AG04450 (cell line): ENCODE measurements around the gene SPO11. TPM values are rescaled to one million over a fixed set of nuclear protein-coding genes. Genes with fewer than 3 reads are reported as not detected.

Experiments used
- CTCF ChIA-PET: fragments of 300-600, 350-600 bp; formaldehyde crosslinking; extraction: SDS; loops from one replicate; lab custom pipeline; 2022; ENCODE audit warnings: antibody characterized with exemption, inconsistent platforms; lab: Charles Lee
- POLR2A ChIA-PET: fragments of 350-600 bp; formaldehyde crosslinking; extraction: SDS; loops from one replicate; lab custom pipeline; 2021; ENCODE audit warnings: antibody characterized with exemption, inconsistent platforms; lab: Yijun Ruan, JAX
- DNase-seq: peaks from one replicate; pipeline ENCODE4 v3.0.0-alpha.2; 2011; ENCODE audit warnings: low read depth, low spot score
- H3K27ac ChIP-seq: one replicate; pipeline ENCODE4 v1.5.1; 2012; ENCODE audit warnings: low read depth, low read length, control low read depth
- H3K27me3 ChIP-seq: one replicate; pipeline ENCODE4 v1.6.0; 2012; ENCODE audit warnings: low read length; ENCODE audit not compliant: control insufficient read depth, insufficient read depth
- H3K4me3 ChIP-seq: 2 replicates; pipeline ENCODE4 v1.5.1; 2011; ENCODE audit warnings: mild to moderate bottlenecking, low read depth, low read length, control low read depth
- H3K9me3 ChIP-seq: 2 replicates; pipeline ENCODE4 v1.5.1; 2012; ENCODE audit warnings: low read length; ENCODE audit not compliant: control insufficient read depth, insufficient read depth
- CTCF ChIP-seq: IDR thresholded peaks from 2 replicates; pipeline ENCODE4 v1.5.1; 2011; ENCODE audit warnings: low read depth, low read length, control low read depth, inconsistent platforms
- polyA plus RNA-seq: library from polyadenylated mRNA; depleted of rRNA; stranded (reverse); fragments of >200 nt; gene quantifications from 2 replicates; pipeline ENCODE4 v1.2.3, GENCODE V29; 2011

Gene SPO11
- polyA plus RNA-seq, 1 experiment, result not detected

DNA sequence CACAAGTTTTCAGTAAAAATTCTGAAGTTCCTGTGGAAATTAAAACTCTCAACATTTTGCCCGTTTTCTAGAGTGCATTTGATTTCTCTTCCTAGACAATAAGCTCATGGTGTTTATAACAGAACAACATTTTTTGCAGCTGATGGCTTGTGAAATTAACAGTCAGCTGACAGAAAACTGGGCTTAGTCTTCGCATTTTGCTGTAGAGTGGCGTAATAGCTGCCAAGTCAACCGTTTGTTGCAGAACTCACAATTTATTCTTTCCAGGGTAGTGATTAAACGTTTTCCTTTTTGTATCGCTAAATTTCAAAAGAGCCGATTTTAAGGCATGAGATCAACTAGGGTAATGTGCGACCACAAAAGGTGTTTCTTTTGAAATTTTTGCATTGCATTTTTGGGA, 1.4 kb downstream of the SPO11 start:
- Histone ChIP-seq H3K27me3 (peaks cover 8% of the 10 kb centered on the region), H3K9me3 (no peaks in the 10 kb centered on the region; the same call in 1 of the 2 replicates), H3K4me3 (no peak overlapping the region), H3K27ac (no peak overlapping the region)
- ChIA-PET CTCF (no interaction called here), POLR2A (no interaction called here)
- no peak for TF ChIP-seq CTCF
- no peak for DNase-seq

DNA sequence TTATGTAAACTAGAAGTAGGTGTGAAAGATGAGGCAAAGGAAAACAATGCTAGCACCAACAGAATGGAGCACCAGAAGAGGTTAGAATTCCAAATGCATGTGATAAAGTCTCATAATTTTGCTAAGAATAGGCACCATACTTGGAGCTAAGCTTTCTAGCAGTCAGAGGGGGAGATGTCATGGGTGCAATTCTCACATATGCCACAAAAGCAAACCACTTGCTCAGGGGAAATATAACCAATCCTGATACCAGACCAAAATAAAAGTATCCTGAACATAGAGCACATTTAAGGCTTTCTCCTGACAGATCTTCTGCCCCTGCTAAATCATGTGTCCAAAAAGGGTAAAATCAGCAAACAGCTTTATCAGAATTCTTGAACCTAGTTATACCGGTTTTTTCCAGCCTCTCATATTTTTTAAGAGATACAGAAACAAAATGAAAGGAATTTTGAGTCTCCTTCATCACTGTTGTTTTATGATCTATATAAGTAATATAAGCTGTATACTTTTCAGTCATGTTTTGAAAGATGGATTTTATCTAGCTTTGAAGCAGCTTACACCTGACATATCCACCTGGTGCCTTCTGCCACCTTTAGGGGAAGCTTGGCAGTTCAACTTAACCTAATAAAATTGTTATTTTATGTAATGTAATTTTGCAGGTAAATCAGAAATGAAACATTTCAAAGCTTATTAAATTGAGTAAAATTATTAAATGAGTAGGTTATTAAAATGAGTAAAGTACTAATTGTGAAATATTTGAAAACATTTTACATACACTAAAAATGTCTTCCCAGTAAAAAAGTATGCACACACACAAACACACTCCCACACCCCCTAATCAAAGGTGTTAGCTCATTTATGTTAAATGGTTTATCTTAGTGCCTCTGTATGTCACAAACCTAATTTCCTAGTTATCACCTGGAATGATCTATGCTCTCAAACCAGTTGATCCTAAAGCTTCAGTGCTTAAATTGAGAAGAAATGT, 2.8 kb downstream of the SPO11 start:
- CTCF ChIA-PET, result interaction anchor here (0.6 to 2.2 kb wide), 3 partner anchors 9 to 678 kb away, joined by 4 to 16 read pairs (median 5); no protein-coding TSS in a partner anchor
- POLR2A ChIA-PET, result no interaction called here
- Histone ChIP-seq H3K9me3 (no peaks in the 10 kb centered on the region; the same call in 1 of the 2 replicates), H3K4me3 (no peak overlapping the region), H3K27me3 (peaks cover 8% of the 10 kb centered on the region), H3K27ac (no peak overlapping the region)
- no peak for DNase-seq
- TF ChIP-seq CTCF, result no peak

- H3K27me3 ChIP-seq, result no peaks in the 10 kb centered on the region
- no peak for DNase-seq
- H3K27ac ChIP-seq, result no peak overlapping the region
- no peak overlapping the region for H3K4me3 ChIP-seq
- ChIA-PET POLR2A (no interaction called here), CTCF (no interaction called here)
- TF ChIP-seq CTCF, result no peak
- no peaks in the 10 kb centered on the region for H3K9me3 ChIP-seq
These were observed 5.8 kb downstream of the SPO11 start for GRCh38 chr20:57335392-57335791.

DNA sequence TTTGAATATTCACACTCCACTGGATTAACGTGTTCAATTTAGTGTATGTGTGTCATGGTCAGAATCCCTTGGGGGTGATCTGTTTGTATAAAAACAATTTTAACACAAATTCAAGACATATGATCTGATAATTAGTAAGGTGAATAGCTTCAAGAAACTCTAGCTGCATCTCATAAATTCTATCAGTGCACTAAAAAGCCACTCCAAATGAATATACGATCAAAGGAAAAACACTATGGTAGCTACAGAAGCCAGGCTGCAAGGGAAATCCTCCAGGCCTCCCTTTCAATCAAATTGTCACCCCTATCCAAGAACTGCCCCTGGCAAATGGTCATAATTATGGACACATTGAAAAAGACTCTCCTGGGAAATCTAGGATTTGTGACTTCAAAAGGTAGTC, 12.1 kb downstream of the SPO11 start:
- ChIA-PET CTCF (no interaction called here), POLR2A (no interaction called here)
- H3K27me3 ChIP-seq, result no peaks in the 10 kb centered on the region
- H3K9me3 ChIP-seq, result no peaks in the 10 kb centered on the region
- H3K27ac ChIP-seq, result no peak overlapping the region
- TF ChIP-seq CTCF, result no peak
- no peak overlapping the region for H3K4me3 ChIP-seq
- DNase-seq, result no peak

DNA sequence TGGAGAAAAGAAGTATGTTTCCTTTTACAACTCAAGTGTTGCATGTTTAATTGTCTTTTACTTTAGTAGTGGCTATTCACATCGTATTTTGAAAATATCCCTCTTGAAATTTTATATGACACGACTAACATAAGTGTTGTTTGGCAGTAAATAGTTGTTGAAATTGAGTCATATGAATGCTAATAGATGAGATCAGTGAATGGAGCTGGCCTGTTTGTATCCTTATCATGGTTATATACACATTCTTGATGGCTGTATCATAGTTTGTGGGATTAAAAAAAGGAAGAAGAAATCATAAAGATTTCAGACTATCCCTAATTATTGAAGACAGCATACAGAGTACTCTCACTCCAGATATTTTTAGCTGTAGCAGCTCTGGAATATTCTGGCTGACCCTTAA, 13.2 kb downstream of the SPO11 start:
- Histone ChIP-seq H3K27me3 (no peaks in the 10 kb centered on the region), H3K4me3 (no peak overlapping the region), H3K27ac (no peak overlapping the region), H3K9me3 (no peaks in the 10 kb centered on the region)
- no peak for TF ChIP-seq CTCF
- POLR2A ChIA-PET, result no interaction called here
- DNase-seq, result no peak
- CTCF ChIA-PET, result no interaction called here
